Left lung (tissue), 10 donors: ENCODE measurements around the gene CLEC18B. TPM values are rescaled to one million over a fixed set of nuclear protein-coding genes. Genes with fewer than 3 reads are reported as not detected.
"Not testable (repeated sequence)": the region's sequence is repeated elsewhere in the genome, so short reads cannot be mapped to it uniquely, and the experiment has no call there.

ENCODE experiments used
- ATAC-seq: fragments of 200-7000 bp; cut with Tn5 transposase; one replicate; pipeline ENCODE4 v1.9.1; 2020; ENCODE audit warnings: moderate library complexity
- DNase-seq, 4 donors: peaks; one replicate each; pipeline ENCODE4 v3.0.0-alpha.2; 2013 to 2020
- H3K27ac ChIP-seq, 2 donors: fragments of 200-600 bp; sonication (generic) in 1 of 2; one replicate each; pipeline versions ENCODE4 v1.5.0 to v1.8.0; 2020 to 2021
- H3K27me3 ChIP-seq, 2 donors: fragments of 200-600 bp; sonication (generic) in 1 of 2; one replicate each; pipeline versions ENCODE4 v1.5.0 to v1.8.0; 2020 to 2021
- H3K36me3 ChIP-seq, 2 donors: fragments of 200-600 bp; sonication (generic) in 1 of 2; one replicate each; pipeline versions ENCODE4 v1.5.0 to v1.8.0; 2020 to 2021
- H3K4me1 ChIP-seq, 2 donors: fragments of 200-600 bp; one replicate each; pipeline ENCODE4 v1.8.0; 2021
- H3K4me3 ChIP-seq, 2 donors: fragments of 200-600 bp; sonication (generic) in 1 of 2; one replicate each; pipeline versions ENCODE4 v1.5.0 to v1.8.0; 2020 to 2021; ENCODE audit warnings: mild to moderate bottlenecking in 1 of 2
- H3K9me3 ChIP-seq, 2 donors: fragments of 200-600 bp; sonication (generic) in 1 of 2; one replicate each; pipeline versions ENCODE4 v1.5.0 to v1.8.0; 2020 to 2021
- intact Hi-C, 2 donors: fragments of 100-400 bp; cut with DNase I; formaldehyde crosslinking; loops; one replicate each; pipeline versions ENCODE4 v1.11.2 to v1.14.2; 2022
- polyA plus RNA-seq, 6 donors: library from polyadenylated mRNA; unstranded; fragments of 120-200 nt; gene quantifications; one replicate each; pipeline ENCODE4 v1.2.1, GENCODE V29; 2013; ENCODE audit not compliant: insufficient read length in 6 of 6
- total RNA-seq, 2 donors: library from RNA; stranded (reverse); fragmentation: NEBNext Ultra II Directional; extraction: Animal tissue kit (Norgen Biotek cat#: 25700); gene quantifications; one replicate each; pipeline ENCODE4 v1.2.1, GENCODE V29; 2021
- TF ChIP-seq, protein P1 (sequence below), 2 donors: fragments of 200-600 bp; sonication (generic) in 1 of 2; IDR thresholded peaks; one replicate each; pipeline versions ENCODE4 v1.5.0 to v1.8.0; 2021; ENCODE audit warnings: antibody characterized with exemption in 2 of 2
- donor health status: DM: no; HTN: yes; CAD: no.
- donor health status: DM: no; HTN: no; CAD: no.

Gene CLEC18B
- total and polyA plus RNA-seq, 8 donors = 1.1 to 2.2 (median 1.1) TPM; not detected in 1

DNA sequence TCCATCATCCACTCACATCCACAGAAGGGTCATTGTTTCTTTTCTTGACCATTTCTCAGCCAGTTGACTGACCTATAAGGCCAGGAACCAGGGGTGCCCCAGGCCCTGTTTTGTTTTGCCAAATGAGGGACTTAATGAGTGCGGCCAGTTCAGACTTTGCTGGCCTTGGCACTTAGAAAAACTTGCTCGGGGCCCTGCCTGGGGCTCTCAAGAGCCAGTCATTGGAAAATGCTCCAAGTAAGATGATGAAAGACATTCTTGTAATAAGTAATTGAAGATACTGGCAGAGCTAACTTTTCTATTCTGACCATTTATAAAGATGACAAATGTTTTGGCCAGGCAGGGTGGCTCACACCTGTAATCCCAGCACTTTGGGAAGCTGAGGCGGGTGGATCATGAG is 29.0 kb upstream of the CLEC18B start:
- Histone ChIP-seq H3K36me3 (peaks cover 0 to 69% of the 10 kb centered on the region in 2 donors), H3K4me1 (peaks cover 14 to 32% of the 10 kb centered on the region in 2 donors), H3K4me3 (no peak overlapping the region), H3K27ac (peak overlapping the region; percentile 76 to 78), H3K9me3 (no peaks in the 10 kb centered on the region), H3K27me3 (no peaks in the 10 kb centered on the region)
- intact Hi-C loops = no loop called here
- no peak for ATAC-seq
- no peak for DNase-seq
- TF ChIP-seq, protein P1, sequence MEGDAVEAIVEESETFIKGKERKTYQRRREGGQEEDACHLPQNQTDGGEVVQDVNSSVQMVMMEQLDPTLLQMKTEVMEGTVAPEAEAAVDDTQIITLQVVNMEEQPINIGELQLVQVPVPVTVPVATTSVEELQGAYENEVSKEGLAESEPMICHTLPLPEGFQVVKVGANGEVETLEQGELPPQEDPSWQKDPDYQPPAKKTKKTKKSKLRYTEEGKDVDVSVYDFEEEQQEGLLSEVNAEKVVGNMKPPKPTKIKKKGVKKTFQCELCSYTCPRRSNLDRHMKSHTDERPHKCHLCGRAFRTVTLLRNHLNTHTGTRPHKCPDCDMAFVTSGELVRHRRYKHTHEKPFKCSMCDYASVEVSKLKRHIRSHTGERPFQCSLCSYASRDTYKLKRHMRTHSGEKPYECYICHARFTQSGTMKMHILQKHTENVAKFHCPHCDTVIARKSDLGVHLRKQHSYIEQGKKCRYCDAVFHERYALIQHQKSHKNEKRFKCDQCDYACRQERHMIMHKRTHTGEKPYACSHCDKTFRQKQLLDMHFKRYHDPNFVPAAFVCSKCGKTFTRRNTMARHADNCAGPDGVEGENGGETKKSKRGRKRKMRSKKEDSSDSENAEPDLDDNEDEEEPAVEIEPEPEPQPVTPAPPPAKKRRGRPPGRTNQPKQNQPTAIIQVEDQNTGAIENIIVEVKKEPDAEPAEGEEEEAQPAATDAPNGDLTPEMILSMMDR (IDR thresholded peaks at IDR 0.05) = no peak

GRCh38 chr16:74449470-74449869 is 28.2 kb upstream of the CLEC18B start:
- Histone ChIP-seq H3K27me3 (no peaks in the 10 kb centered on the region), H3K27ac (peak overlapping the region; percentile 76 to 78), H3K36me3 (peaks cover 0 to 61% of the 10 kb centered on the region in 2 donors), H3K4me1 (peaks cover 14 to 32% of the 10 kb centered on the region in 2 donors), H3K4me3 (no peak overlapping the region), H3K9me3 (no peaks in the 10 kb centered on the region)
- no peak for DNase-seq
- TF ChIP-seq, protein P1 (IDR thresholded peaks at IDR 0.05) = no peak
- intact Hi-C loops = no loop called here
- peak; percentile 46 for ATAC-seq

- Histone ChIP-seq H3K36me3 (peaks cover 0 to 57% of the 10 kb centered on the region in 2 donors), H3K4me3 (no peak overlapping the region), H3K4me1 (peaks cover 14 to 32% of the 10 kb centered on the region in 2 donors), H3K9me3 (no peaks in the 10 kb centered on the region), H3K27me3 (no peaks in the 10 kb centered on the region), H3K27ac (peak overlapping the region; percentile 76 to 78)
- ATAC-seq (peak; percentile 93), DNase-seq (peak in 2 of 4 donors; percentile 4 to 74)
- intact Hi-C loops = no loop called here
- TF ChIP-seq, protein P1 (IDR thresholded peaks at IDR 0.05) = no peak
Measured at GRCh38 chr16:74448990-74449389, 27.7 kb upstream of the CLEC18B start.

DNA sequence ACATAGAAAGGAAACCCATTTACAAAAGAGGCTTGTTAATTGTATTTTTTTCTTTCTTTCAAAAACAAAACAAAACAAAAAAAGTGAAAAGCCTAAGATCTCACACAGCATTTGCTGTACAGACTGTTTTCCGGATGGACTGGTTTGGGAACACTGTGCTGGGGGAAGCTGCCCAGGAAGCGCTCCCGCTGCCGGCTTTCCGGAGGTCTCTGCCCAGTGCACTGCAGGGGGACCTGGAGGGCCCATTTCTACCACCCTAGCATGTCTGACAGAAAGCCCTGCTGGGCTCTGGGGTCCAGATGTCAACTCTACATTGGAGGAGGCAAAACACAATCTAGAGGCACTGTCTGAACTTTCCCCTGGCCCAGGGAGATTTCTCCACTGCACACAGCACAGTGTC is 26.3 kb upstream of the CLEC18B start:
- ATAC-seq (no peak), DNase-seq (no peak)
- Histone ChIP-seq H3K27ac (peak overlapping the region in 1 of 2 donors; percentile 78), H3K9me3 (no peaks in the 10 kb centered on the region), H3K36me3 (peaks cover 0 to 43% of the 10 kb centered on the region in 2 donors), H3K27me3 (no peaks in the 10 kb centered on the region), H3K4me1 (peaks cover 14 to 32% of the 10 kb centered on the region in 2 donors), H3K4me3 (no peak overlapping the region)
- intact Hi-C loops = no loop called here
- TF ChIP-seq, protein P1 (IDR thresholded peaks at IDR 0.05) = no peak

- no peak for ATAC-seq
- H3K27ac ChIP-seq = peak overlapping the region in 1 of 2 donors; percentile 78
- H3K36me3 ChIP-seq = peaks cover 0 to 36% of the 10 kb centered on the region in 2 donors
- TF ChIP-seq, protein P1 (IDR thresholded peaks at IDR 0.05) = no peak
- intact Hi-C loops = no loop called here
- H3K4me1 ChIP-seq = peaks cover 14 to 32% of the 10 kb centered on the region in 2 donors
- H3K9me3 ChIP-seq = no peaks in the 10 kb centered on the region
- no peaks in the 10 kb centered on the region for H3K27me3 ChIP-seq
- no peak for DNase-seq
- H3K4me3 ChIP-seq = no peak overlapping the region
Measured at GRCh38 chr16:74446866-74447265, 25.6 kb upstream of the CLEC18B start.

DNA sequence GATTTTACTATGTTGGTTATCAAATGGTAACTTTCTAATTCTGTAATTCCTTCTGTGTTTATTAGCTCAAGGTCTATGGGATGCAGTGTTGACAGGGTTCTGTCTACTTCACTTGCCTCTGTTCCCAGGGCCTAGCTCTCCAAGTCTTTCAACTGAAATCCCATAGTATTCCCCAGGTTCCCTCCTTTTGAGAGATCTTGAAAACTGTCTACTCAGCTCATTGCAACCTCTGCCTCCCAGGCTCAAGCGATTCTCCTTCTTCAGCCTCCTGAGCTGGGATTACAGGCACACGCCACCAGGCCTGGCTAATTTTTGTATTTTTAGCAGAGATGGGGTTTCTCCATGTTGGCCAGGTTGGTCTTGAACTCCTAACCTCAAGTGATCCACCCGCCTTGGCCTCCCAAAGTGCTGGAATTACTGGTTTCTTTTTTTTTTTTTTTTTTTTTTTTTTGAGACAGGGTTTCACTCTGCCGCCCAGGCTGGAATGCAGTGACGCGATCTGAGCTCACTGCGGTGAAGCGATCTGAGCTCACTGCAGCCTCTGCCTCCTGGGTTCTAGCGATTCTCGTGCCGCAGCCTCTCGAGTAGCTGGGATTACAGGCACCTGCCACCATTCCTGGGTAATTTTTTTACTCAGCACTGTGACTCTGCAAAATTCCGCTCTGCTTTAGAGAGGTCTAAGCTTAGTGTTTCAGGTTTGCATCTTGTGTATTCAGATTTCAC is 22.5 kb upstream of the CLEC18B start:
- H3K27me3 ChIP-seq, H3K27ac ChIP-seq, DNase-seq, H3K9me3 ChIP-seq, H3K36me3 ChIP-seq, ATAC-seq, intact Hi-C loops, H3K4me3 ChIP-seq: not testable (repeated sequence)
- peaks cover under 1 to 23% of the 10 kb centered on the region in 2 donors for H3K4me1 ChIP-seq
